Uterus (tissue), 4 donors: ENCODE results near the gene SCAMP5. TPM values are rescaled to one million over a fixed set of nuclear protein-coding genes. Genes with fewer than 3 reads are reported as not detected.
A peak's percentile ranks its signal among the peaks of the same experiment; 100 is the strongest.

Experiments
- DNase-seq, 2 donors: peaks; one replicate each; pipeline ENCODE4 v3.0.0-alpha.2; 2019 to 2020
- H3K27ac ChIP-seq, 2 donors: fragments of 200-600 bp; sonication (generic); 1 replicate in 1 of 2; 2 replicates in 1 of 2; pipeline ENCODE4 v1.5.1; 2016 to 2018
- H3K27me3 ChIP-seq, 2 donors: fragments of 200-600 bp; sonication (generic); one replicate each; pipeline ENCODE4 v1.5.1; 2018 to 2019; ENCODE audit warnings: control low read depth in 1 of 2
- H3K36me3 ChIP-seq, 2 donors: fragments of 200-600 bp; sonication (generic); one replicate each; pipeline ENCODE4 v1.5.1; 2019; ENCODE audit warnings: control low read depth in 1 of 2
- H3K4me1 ChIP-seq, 2 donors: fragments of 200-600 bp; sonication (generic); one replicate each; pipeline ENCODE4 v1.5.1; 2018 to 2019; ENCODE audit warnings: control low read depth in 1 of 2
- H3K4me3 ChIP-seq, 2 donors: fragments of 200-600 bp; sonication (generic); 1 replicate in 1 of 2; 2 replicates in 1 of 2; pipeline ENCODE4 v1.5.1; 2018 to 2019; ENCODE audit warnings: mild to moderate bottlenecking in 1 of 2
- H3K9me3 ChIP-seq, 2 donors: fragments of 200-600 bp; sonication (generic); one replicate each; pipeline ENCODE4 v1.5.1; 2019; ENCODE audit warnings: control low read depth in 1 of 2
- POLR2A ChIP-seq, 2 donors: fragments of 450-650 bp; IDR thresholded peaks; one replicate each; pipeline ENCODE4 v1.6.1; 2016; ENCODE audit warnings: antibody characterized with exemption in 2 of 2, mild to moderate bottlenecking in 1 of 2, moderate library complexity in 1 of 2
- intact Hi-C: fragments of 100-400 bp; cut with DNase I; formaldehyde crosslinking; loops from one replicate; pipeline ENCODE4 v1.15.1; 2023; ENCODE audit warnings: low total_unique reads
- total RNA-seq, 4 donors: library from RNA; depleted of rRNA in 3 of 4; stranded (reverse); fragments of >200 nt in 3 of 4; gene quantifications; one replicate each; pipeline versions ENCODE4 v1.1.0 to v1.2.4, GENCODE V29; 2014 to 2023
- TF ChIP-seq, protein P1 (sequence below), 4 experiments: fragments of 200-600 bp in 2 of 4; fragments of 450-650 bp in 2 of 4; sonication (generic) in 2 of 4; IDR thresholded peaks; one replicate each; pipeline ENCODE4 v1.5.1; 2016 to 2019; ENCODE audit warnings: antibody characterized with exemption in 4 of 4, mild to moderate bottlenecking in 2 of 4, moderate library complexity in 1 of 4
- donor health status: DM: yes; HTN: yes; CAD: no.

The SCAMP5 gene
- total RNA-seq, 4 donors from 2014 or later: 0.29 to 6.6 (median 1.9) TPM

DNA sequence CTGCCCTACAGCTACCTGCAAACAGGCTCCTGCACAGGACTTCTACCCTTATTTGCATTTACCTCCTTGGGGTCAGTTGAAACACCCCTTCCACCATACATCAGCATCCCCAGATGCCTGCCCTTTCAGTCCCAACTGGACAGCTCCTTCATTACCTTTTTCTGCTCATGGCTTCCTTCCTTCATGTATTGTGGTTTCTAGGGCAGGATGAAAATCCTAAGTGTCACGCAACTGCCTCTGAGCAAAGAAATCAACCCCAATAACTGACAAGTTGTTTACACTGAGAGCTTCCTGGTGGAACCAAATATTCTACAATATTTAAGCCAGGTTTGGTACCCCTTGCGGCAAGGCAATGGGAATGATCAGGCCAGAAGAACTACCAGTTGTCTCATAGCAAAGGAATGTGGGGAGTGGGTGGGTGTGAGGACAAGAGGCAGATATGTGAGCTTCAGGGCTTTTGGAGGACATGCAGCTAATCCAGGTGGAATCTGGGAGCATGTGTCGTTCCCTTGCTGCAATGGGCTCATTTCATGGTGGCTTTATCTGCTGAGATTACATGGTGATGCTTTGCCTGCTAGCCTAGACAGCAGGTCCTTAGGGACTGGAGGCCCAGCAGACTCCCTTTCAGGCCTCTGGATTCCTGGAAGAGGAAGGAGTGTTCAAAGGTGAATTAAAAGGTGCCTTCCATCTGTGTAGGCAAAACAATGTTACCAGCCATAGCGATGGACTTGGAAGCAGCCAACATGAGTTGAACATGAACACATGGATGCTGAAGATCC is 63.0 kb downstream of the SCAMP5 start:
- TF ChIP-seq POLR2A (IDR thresholded peaks at IDR 0.05): no peak
- Histone ChIP-seq H3K27me3 (no peaks in the 10 kb centered on the region), H3K9me3 (no peaks in the 10 kb centered on the region), H3K4me1 (no peaks in the 10 kb centered on the region), H3K27ac (no peak overlapping the region), H3K36me3 (no peaks in the 10 kb centered on the region), H3K4me3 (no peak overlapping the region)
- intact Hi-C loops: no loop called here
- no peak for DNase-seq

DNA sequence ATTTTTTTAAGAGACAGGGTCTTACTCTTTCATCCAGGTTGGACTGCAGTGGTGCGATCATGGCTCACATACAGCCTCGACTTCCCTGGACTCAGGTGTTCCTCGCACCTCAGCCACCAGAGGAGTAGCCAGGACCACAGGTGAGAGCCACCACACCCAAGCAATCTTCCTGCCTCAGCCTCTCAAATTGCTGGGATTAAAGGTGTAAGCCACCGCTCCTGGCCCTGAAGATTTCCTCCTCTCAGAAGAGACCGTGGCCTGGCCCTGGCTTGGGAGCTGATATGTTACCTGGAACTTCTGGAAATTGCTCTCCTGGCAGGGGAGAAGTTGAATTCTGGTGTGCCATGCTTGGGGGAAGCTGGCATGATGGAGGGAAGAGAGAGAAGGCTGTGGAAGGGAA is 64.2 kb downstream of the SCAMP5 start:
- Histone ChIP-seq H3K4me1 (no peaks in the 10 kb centered on the region), H3K27ac (no peak overlapping the region), H3K4me3 (no peak overlapping the region), H3K36me3 (no peaks in the 10 kb centered on the region), H3K27me3 (no peaks in the 10 kb centered on the region), H3K9me3 (no peaks in the 10 kb centered on the region)
- peak in 1 of 2 donors; percentile 2 for DNase-seq
- TF ChIP-seq POLR2A (IDR thresholded peaks at IDR 0.05): no peak
- TF ChIP-seq, protein P1, sequence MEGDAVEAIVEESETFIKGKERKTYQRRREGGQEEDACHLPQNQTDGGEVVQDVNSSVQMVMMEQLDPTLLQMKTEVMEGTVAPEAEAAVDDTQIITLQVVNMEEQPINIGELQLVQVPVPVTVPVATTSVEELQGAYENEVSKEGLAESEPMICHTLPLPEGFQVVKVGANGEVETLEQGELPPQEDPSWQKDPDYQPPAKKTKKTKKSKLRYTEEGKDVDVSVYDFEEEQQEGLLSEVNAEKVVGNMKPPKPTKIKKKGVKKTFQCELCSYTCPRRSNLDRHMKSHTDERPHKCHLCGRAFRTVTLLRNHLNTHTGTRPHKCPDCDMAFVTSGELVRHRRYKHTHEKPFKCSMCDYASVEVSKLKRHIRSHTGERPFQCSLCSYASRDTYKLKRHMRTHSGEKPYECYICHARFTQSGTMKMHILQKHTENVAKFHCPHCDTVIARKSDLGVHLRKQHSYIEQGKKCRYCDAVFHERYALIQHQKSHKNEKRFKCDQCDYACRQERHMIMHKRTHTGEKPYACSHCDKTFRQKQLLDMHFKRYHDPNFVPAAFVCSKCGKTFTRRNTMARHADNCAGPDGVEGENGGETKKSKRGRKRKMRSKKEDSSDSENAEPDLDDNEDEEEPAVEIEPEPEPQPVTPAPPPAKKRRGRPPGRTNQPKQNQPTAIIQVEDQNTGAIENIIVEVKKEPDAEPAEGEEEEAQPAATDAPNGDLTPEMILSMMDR (IDR thresholded peaks at IDR 0.05): no peak
- intact Hi-C loops: no loop called here

DNA sequence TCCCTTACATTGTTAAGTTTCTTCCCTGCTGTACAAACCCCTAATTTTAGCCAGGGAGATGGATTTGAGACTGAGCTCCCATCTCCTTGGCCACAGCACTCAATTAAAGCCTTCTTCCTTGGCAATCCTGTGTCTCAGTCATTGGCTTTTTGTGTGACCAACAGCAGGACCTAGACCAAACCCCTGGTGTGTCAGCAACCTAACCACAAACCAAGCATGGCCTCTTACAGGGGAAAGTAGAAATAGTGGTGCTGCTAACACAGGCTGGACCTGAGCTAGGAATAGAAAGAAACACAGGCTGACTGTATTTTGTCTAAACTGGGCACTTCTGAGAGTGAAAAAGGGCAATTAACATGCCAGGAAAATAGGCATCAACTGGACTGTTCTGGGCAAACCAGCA is 65.9 kb downstream of the SCAMP5 start:
- Histone ChIP-seq H3K27me3 (no peaks in the 10 kb centered on the region), H3K36me3 (no peaks in the 10 kb centered on the region), H3K27ac (no peak overlapping the region), H3K4me1 (no peaks in the 10 kb centered on the region), H3K9me3 (no peaks in the 10 kb centered on the region), H3K4me3 (no peak overlapping the region)
- TF ChIP-seq, protein P1 (IDR thresholded peaks at IDR 0.05): no peak
- no peak for TF ChIP-seq POLR2A (IDR thresholded peaks at IDR 0.05)
- intact Hi-C loops: no loop called here
- no peak for DNase-seq

DNA sequence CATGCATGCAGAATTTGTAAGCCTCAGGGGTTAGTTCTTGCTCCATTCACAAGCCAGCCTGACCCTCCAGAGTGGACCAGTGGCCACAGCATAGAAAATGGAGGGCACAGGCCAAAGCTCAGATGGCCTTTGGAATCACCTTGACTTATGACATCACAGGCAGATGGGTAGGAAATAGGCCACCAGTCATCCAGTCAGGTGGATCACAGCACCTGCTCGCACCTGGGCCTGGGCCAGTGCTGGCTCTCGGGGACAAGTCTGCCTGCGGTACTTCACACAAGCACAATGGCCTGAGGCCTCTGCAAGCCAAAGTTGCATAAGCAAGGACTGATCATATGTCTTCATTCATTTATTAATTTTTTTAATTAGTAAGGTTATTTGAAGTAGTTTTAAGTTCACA is 67.3 kb downstream of the SCAMP5 start:
- no peak for DNase-seq
- Histone ChIP-seq H3K27ac (no peak overlapping the region), H3K27me3 (no peaks in the 10 kb centered on the region), H3K4me3 (no peak overlapping the region), H3K4me1 (no peaks in the 10 kb centered on the region), H3K36me3 (no peaks in the 10 kb centered on the region), H3K9me3 (no peaks in the 10 kb centered on the region)
- TF ChIP-seq, protein P1 (IDR thresholded peaks at IDR 0.05): no peak
- TF ChIP-seq POLR2A (IDR thresholded peaks at IDR 0.05): no peak
- intact Hi-C loops: no loop called here

DNA sequence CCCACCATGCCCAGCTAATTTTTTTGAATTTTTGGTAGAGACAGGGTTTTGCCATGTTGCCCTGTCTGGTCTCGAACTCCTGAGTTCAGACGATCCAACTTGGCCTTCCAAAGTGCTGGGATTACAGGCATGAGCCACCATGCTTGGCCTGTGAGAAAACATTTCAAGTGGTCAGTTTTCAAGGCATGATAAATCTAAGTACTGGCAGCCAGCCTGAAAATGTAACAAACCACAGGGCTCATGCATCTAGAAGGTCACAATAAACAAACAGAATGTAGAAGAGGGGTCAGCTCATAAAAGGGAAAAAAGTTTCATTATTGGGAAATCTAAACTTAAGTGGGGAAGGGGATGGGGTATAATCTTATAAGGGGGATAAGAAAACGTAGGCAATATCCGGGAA is 68.0 kb downstream of the SCAMP5 start:
- TF ChIP-seq, protein P1 (IDR thresholded peaks at IDR 0.05): no peak
- TF ChIP-seq POLR2A (IDR thresholded peaks at IDR 0.05): no peak
- no peaks in the 10 kb centered on the region for H3K4me1 ChIP-seq
- no peak overlapping the region for H3K27ac ChIP-seq
- H3K4me3 ChIP-seq: no peak overlapping the region
- no peaks in the 10 kb centered on the region for H3K9me3 ChIP-seq
- intact Hi-C loops: no loop called here
- DNase-seq: no peak
- no peaks in the 10 kb centered on the region for H3K27me3 ChIP-seq
- no peaks in the 10 kb centered on the region for H3K36me3 ChIP-seq
